ENCODE data around the gene SURF6.
"Not testable (repeated sequence)": the region's sequence is repeated elsewhere in the genome, so short reads cannot be mapped to it uniquely, and the experiment has no call there.

The SURF6 gene

GRCh38 chr9:133335924-133336811, at the start of gene SURF6:
Gene SURF6, minus strand, starts transcription at chr9:133336188. Its CDS starts 56 bp downstream, at chr9:133336132.
- peak; percentile 94 for DNase-seq

- no peak for DNase-seq
These were observed 49.5 kb upstream of the SURF6 start for GRCh38 chr9:133385452-133385851.

- DNase-seq, result no peak
These were observed 48.8 kb upstream of the SURF6 start for GRCh38 chr9:133384736-133385321.

GRCh38 chr9:133383438-133383837, 47.5 kb upstream of the SURF6 start:
- no peak for DNase-seq

GRCh38 chr9:133382507-133383141, 46.6 kb upstream of the SURF6 start:
- DNase-seq, result no peak

- no peak for DNase-seq
These were observed 44.7 kb upstream of the SURF6 start for GRCh38 chr9:133380734-133381133.

- DNase-seq, result no peak
These were observed 43.4 kb upstream of the SURF6 start for GRCh38 chr9:133379153-133380086.

GRCh38 chr9:133378408-133378962, 42.5 kb upstream of the SURF6 start:
- no peak for DNase-seq

GRCh38 chr9:133377721-133378216, 41.8 kb upstream of the SURF6 start:
- DNase-seq, result no peak

- DNase-seq, result not testable (repeated sequence)
These were observed 41.3 kb upstream of the SURF6 start for GRCh38 chr9:133377280-133377679.

GRCh38 chr9:133375724-133376654, 40.0 kb upstream of the SURF6 start, which contains the start of the genes STKLD1 and SURF4:
Gene STKLD1, plus strand, starts transcription at chr9:133376366. Its CDS starts 108 bp downstream, at chr9:133376474.
Gene SURF4, minus strand, starts transcription at chr9:133376060. Its CDS starts 91 bp downstream, at chr9:133375969.
- DNase-seq, result peak; percentile 96

- no peak for DNase-seq
These were observed 39.2 kb upstream of the SURF6 start for GRCh38 chr9:133375116-133375723.

- no peak for DNase-seq
These were observed 38.7 kb upstream of the SURF6 start for GRCh38 chr9:133374612-133375115.

GRCh38 chr9:133372144-133372543, 36.2 kb upstream of the SURF6 start:
- no peak for DNase-seq

GRCh38 chr9:133371261-133371711, 35.3 kb upstream of the SURF6 start:
- peak; percentile 68 for DNase-seq

- peak; percentile 48 for DNase-seq
These were observed 34.7 kb upstream of the SURF6 start for GRCh38 chr9:133370685-133371084.

GRCh38 chr9:133369933-133370332, 33.9 kb upstream of the SURF6 start:
- no peak for DNase-seq

GRCh38 chr9:133369422-133369821, 33.4 kb upstream of the SURF6 start:
- no peak for DNase-seq

- no peak for DNase-seq
These were observed 32.4 kb upstream of the SURF6 start for GRCh38 chr9:133368249-133368881.

Data from activated CD8-positive, alpha-beta memory T cell treated with anti-CD3 and anti-CD28 coated beads, Interleukin-2, amount 50 U/mL, for 4 hours (primary cell).